Stimulated activated memory B cell treated with anti-CD40 and anti-IgM and Interleukin-4, amounts not matched to agents 10 μg/mL and 1 μg/mL and 100 μg/mL, for 72 hours (primary cell): ENCODE results near the gene TGFB1.

Source experiments
- ATAC-seq: fragments of 150-1000 bp; cut with Tn5 transposase; 2 replicates; pipeline ENCODE4 v1.10.0; 2021
- H3K27ac Mint-ChIP-seq: one replicate; pipeline ENCODE4 v1.8.0; 2022; ENCODE audit warnings: mild to moderate bottlenecking, mixed read lengths
- H3K27me3 Mint-ChIP-seq: one replicate; pipeline ENCODE4 v1.8.0; 2022; ENCODE audit warnings: mixed read lengths
- H3K36me3 Mint-ChIP-seq: one replicate; pipeline ENCODE4 v1.8.0; 2022; ENCODE audit warnings: mixed read lengths
- H3K4me1 Mint-ChIP-seq: one replicate; pipeline ENCODE4 v1.8.0; 2022; ENCODE audit warnings: mixed read lengths
- H3K4me3 Mint-ChIP-seq: one replicate; pipeline ENCODE4 v1.8.0; 2022; ENCODE audit warnings: mild to moderate bottlenecking, moderate library complexity, mixed read lengths
- H3K9me3 Mint-ChIP-seq: one replicate; pipeline ENCODE4 v1.8.0; 2022; ENCODE audit warnings: mixed read lengths

TGFB1 gene

DNA sequence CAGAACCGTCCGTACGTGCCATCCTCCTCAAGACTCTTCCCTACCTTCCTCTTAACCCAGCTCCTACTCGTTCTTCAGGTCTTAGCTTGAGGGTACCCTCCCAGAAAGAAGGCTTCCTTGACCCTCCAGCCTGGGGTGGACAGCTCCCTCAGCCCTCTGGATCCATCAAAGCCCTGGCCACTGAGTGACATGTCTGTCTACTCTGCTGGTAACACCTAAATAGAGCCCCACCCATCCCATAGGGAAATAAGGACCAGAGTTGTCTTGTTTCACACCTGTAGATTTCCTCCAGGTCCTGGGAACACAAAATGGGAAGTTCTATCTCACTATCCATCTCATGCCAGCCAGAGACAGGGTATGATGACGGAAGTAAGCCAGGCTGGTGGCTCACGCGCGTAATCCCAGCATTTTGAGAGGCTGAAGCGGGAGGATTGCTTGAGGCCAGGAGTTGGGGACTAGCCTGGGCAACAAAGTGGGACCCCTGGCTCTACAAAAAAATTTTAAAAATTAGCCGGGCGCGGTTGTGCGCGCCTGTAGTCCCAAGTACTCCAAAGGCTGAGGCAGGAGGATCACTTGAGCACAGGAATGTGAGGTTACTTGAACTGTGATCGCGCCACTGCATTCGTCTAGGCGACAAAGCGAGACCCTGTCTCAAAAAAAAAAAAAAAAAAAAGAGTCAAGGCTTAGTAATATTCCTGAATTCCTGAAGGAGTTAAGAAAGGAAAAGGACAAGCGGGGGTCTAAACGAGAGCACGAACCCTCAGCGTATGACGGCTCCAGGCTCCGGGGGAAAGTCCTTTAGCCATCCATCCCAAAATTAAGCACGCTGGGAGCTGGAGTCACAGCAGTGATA lies 44.3 kb downstream of the TGFB1 start:
- Mint-ChIP-seq H3K27me3 (no peaks in the 10 kb centered on the region), H3K9me3 (no peaks in the 10 kb centered on the region), H3K27ac (peak overlapping the region; percentile 99), H3K4me3 (peak overlapping the region; percentile 96), H3K36me3 (peaks cover 44% of the 10 kb centered on the region), H3K4me1 (peaks cover 62% of the 10 kb centered on the region)
- peak; percentile 4 for ATAC-seq

DNA sequence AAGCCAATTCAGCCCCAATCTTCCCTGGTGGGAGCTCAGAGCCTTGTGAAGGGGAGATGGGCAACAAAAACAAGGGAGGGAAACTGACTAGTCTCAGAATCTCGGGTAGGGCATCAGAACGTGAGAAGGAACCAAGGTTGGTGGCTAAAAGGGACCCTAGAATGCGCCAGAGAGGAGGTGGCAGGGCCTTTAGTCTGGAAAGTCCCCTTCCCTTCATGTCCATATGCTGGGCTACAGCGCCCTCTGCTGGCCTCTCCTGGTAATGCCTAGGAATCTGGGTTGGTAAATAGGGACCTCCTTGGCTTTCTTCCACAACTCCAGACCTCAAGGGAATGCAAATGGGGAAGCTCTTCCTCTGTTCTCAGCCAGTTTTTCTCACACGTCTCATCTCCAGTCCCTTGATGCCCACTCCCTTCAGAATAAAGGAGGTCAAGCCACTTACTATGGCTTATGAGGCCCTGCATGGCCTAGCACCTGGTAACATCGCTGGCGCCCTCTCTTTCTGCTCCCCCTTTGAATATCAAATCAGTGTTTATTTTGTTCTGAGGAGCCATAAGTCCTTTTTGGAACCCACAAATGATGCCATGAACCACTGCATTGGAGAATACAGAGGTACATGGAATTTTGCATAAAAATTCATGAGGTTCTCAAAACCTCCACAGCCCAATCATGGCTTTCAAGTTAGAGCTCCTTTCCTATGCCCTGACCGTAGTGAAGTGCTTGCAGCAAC lies 45.1 kb downstream of the TGFB1 start:
- peaks cover 48% of the 10 kb centered on the region for H3K36me3 Mint-ChIP-seq
- H3K27ac Mint-ChIP-seq, result peak overlapping the region; percentile 99

DNA sequence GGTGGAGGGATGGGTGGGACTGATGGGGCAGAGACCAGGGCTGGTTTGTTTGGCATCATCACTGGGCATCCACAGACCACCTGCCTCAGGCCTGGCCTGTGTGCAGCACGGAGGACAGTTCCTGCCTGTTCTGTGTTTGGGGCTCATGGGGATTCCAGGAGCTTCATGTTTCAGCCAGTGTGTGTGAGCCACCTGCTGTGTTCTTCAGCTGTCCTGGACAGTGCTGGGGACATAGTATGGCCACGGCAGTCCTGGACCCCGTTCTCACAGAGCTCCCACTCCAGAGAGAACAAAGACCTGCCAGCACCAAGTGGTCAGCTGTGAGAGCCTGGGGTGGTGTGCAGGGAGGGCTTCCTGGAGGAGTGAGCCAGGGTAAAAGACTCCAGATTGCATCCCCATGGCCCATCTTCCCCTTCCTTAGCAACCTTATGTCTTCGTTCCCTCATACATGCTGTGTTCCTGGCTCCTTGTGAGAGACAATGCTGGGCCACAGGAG lies 45.7 kb downstream of the TGFB1 start:
- H3K9me3 Mint-ChIP-seq, result no peaks in the 10 kb centered on the region
- H3K4me3 Mint-ChIP-seq, result peak overlapping the region; percentile 96
- no peaks in the 10 kb centered on the region for H3K27me3 Mint-ChIP-seq
- peak overlapping the region; percentile 99 for H3K27ac Mint-ChIP-seq
- H3K36me3 Mint-ChIP-seq, result peaks cover 45% of the 10 kb centered on the region
- no peak for ATAC-seq
- peaks cover 67% of the 10 kb centered on the region for H3K4me1 Mint-ChIP-seq

More for the DNA sequence above, 45.1 kb downstream of the TGFB1 start:
- ATAC-seq, result peak; percentile 74
- H3K4me3 Mint-ChIP-seq, result peak overlapping the region; percentile 96
- H3K27me3 Mint-ChIP-seq, result no peaks in the 10 kb centered on the region
- peaks cover 67% of the 10 kb centered on the region for H3K4me1 Mint-ChIP-seq
- no peaks in the 10 kb centered on the region for H3K9me3 Mint-ChIP-seq

GRCh38 chr19:41307090-41307875 lies 46.4 kb downstream of the TGFB1 start:
- H3K27me3 Mint-ChIP-seq, result no peaks in the 10 kb centered on the region
- H3K9me3 Mint-ChIP-seq, result no peaks in the 10 kb centered on the region
- H3K27ac Mint-ChIP-seq, result peak overlapping the region; percentile 99
- peaks cover 72% of the 10 kb centered on the region for H3K4me1 Mint-ChIP-seq
- ATAC-seq, result no peak
- H3K4me3 Mint-ChIP-seq, result peak overlapping the region; percentile 50
- peaks cover 47% of the 10 kb centered on the region for H3K36me3 Mint-ChIP-seq

DNA sequence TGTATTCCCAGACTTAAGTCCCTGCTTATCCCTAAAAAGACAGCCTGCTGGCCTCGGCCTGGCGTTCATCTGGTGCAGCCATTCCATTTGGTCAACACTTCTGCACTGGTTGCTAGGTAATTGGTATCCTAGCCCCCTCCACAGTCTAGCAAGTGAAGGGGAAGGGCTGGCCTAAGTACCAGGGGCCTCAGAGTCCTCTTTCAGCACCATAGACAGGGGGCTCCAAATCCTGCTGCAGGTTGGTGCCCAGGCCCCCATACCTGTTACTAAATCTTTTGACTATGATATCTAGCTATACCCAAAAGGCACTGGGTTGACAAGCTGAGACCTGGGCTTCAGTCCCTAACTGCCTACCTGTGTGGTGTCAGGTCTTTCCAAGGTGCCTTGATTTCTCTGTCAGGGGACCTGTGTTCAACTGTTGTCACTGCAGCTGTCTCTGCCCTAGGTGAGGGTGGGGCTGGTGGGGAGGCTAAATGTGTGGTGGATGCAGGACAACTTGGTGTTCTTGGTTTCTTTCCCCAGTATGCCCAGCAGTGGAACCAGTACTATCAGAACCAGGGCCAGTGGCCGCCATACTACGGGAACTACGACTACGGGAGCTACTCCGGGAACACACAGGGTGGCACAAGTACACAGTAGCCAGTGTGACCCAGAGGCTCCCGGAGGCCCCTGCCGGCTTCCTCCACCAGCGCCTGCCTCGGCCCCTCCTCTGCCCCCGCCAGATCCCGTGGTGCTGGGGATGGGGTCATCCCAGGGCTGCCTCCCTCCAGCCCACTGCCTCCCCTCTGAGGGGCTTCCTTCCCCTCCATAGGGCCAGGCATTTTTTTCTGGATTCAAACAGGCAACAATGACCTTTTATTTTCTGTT lies 47.6 kb downstream of the TGFB1 start:
- no peak overlapping the region for H3K4me3 Mint-ChIP-seq
- peaks cover 52% of the 10 kb centered on the region for H3K36me3 Mint-ChIP-seq
- no peaks in the 10 kb centered on the region for H3K27me3 Mint-ChIP-seq

GRCh38 chr19:41304706-41305483 lies 48.8 kb downstream of the TGFB1 start:
- Mint-ChIP-seq H3K27ac (peak overlapping the region; percentile 83), H3K27me3 (no peaks in the 10 kb centered on the region), H3K4me3 (no peak overlapping the region), H3K36me3 (peaks cover 57% of the 10 kb centered on the region), H3K4me1 (peaks cover 71% of the 10 kb centered on the region), H3K9me3 (no peaks in the 10 kb centered on the region)
- ATAC-seq, result no peak

More for the DNA sequence above, 47.6 kb downstream of the TGFB1 start:
- Mint-ChIP-seq H3K27ac (peak overlapping the region; percentile 99), H3K9me3 (no peaks in the 10 kb centered on the region), H3K4me1 (peaks cover 71% of the 10 kb centered on the region)
- no peak for ATAC-seq

DNA sequence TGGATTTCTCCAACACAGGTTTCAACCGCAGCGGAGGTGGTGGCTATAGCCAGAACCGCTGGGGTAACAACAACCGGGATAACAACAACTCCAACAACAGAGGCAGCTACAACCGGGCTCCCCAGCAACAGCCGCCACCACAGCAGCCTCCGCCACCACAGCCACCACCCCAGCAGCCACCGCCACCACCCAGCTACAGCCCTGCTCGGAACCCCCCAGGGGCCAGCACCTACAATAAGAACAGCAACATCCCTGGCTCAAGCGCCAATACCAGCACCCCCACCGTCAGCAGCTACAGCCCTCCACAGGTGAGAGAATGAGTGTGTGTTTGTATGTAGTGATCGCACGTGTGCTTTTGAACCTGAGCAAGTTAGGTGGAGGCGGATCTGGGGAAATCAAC lies 49.8 kb downstream of the TGFB1 start:
- peak overlapping the region; percentile 83 for H3K27ac Mint-ChIP-seq
- no peaks in the 10 kb centered on the region for H3K27me3 Mint-ChIP-seq
- no peak for ATAC-seq
- H3K4me3 Mint-ChIP-seq, result no peak overlapping the region
- peaks cover 65% of the 10 kb centered on the region for H3K36me3 Mint-ChIP-seq
- H3K4me1 Mint-ChIP-seq, result peaks cover 71% of the 10 kb centered on the region
- no peaks in the 10 kb centered on the region for H3K9me3 Mint-ChIP-seq

DNA sequence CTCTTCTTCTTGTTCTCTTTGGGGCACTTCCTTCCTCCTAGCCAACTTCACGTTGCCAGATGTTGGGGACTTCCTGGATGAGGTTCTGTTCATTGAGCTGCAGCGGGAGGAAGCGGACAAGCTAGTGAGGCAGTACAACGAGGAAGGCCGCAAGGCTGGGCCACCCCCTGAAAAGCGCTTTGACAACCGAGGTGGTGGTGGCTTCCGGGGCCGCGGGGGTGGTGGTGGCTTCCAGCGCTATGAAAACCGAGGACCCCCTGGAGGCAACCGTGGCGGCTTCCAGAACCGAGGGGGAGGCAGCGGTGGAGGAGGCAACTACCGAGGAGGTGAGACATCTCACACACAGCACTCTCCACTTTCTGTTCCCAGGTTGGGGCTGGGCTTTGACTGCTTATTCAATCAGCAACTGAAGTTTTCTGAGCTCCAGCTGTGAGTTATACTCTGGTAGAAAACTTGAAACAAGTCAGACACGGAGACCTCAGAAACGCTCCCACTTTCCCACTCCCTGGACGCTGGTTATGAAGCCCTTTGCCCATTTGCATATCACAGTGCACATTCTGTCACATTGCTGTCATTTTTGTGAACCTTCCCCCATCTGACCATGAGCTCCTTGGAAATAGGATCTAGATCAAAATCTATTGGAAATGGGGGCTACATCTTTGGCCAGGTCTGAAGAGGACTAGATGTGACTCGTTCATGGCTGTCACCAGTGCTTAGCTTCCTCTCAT lies 50.9 kb downstream of the TGFB1 start:
- Mint-ChIP-seq H3K9me3 (no peaks in the 10 kb centered on the region), H3K27me3 (no peaks in the 10 kb centered on the region), H3K4me3 (peak overlapping the region; percentile 49), H3K36me3 (peaks cover 72% of the 10 kb centered on the region), H3K27ac (peak overlapping the region; percentile 83), H3K4me1 (peaks cover 71% of the 10 kb centered on the region)
- peak; percentile 84 for ATAC-seq

DNA sequence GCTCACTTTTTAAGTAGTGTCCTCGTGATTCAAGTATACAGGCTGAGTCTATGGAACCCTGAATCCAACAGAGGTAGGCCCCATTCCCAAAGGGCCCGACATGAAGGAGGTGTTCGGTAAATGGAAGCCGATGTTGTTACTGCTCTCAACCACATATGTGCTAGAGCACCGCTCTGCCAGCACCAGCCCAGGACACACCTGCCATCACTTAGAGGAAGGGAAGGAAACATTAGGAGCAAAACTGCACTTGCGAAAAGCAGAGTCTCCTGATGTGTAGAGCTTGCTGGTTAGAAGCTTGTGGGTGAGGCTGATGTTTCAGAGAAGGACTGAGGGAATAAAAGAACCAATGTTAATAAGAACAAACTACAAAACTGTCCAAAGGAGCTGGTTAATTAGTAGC lies 53.2 kb downstream of the TGFB1 start:
- peak overlapping the region; percentile 94 for H3K27ac Mint-ChIP-seq
- no peak for ATAC-seq
- H3K9me3 Mint-ChIP-seq, result no peaks in the 10 kb centered on the region
- peaks cover 78% of the 10 kb centered on the region for H3K4me1 Mint-ChIP-seq
- H3K36me3 Mint-ChIP-seq, result peaks cover 75% of the 10 kb centered on the region
- no peaks in the 10 kb centered on the region for H3K27me3 Mint-ChIP-seq
- H3K4me3 Mint-ChIP-seq, result no peak overlapping the region

DNA sequence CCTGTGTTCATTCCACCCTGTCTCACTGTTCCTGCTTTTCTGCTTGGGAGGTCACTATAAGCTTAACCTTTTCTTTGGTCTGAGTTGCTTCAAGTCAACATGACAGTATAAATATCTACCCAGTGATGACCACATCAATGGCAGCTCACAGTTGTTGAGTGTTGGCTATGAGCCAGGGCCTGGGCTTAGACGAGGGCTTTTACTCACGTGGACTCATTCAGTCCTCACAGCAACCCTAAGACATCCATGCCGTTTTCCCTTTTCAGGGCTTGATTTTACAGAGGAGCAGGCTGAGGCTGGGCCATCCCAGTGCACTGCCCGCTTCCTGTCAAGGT lies 54.0 kb downstream of the TGFB1 start:
- peak overlapping the region; percentile 94 for H3K27ac Mint-ChIP-seq
- H3K9me3 Mint-ChIP-seq, result no peaks in the 10 kb centered on the region
- H3K4me3 Mint-ChIP-seq, result no peak overlapping the region
- no peaks in the 10 kb centered on the region for H3K27me3 Mint-ChIP-seq
- ATAC-seq, result no peak
- peaks cover 75% of the 10 kb centered on the region for H3K36me3 Mint-ChIP-seq
- H3K4me1 Mint-ChIP-seq, result peaks cover 78% of the 10 kb centered on the region

- Mint-ChIP-seq H3K9me3 (no peaks in the 10 kb centered on the region), H3K4me1 (peaks cover 75% of the 10 kb centered on the region), H3K27me3 (no peaks in the 10 kb centered on the region), H3K4me3 (no peak overlapping the region), H3K36me3 (peaks cover 76% of the 10 kb centered on the region), H3K27ac (peak overlapping the region; percentile 94)
- ATAC-seq, result no peak
These were observed 54.5 kb downstream of the TGFB1 start for GRCh38 chr19:41299046-41299754.

DNA sequence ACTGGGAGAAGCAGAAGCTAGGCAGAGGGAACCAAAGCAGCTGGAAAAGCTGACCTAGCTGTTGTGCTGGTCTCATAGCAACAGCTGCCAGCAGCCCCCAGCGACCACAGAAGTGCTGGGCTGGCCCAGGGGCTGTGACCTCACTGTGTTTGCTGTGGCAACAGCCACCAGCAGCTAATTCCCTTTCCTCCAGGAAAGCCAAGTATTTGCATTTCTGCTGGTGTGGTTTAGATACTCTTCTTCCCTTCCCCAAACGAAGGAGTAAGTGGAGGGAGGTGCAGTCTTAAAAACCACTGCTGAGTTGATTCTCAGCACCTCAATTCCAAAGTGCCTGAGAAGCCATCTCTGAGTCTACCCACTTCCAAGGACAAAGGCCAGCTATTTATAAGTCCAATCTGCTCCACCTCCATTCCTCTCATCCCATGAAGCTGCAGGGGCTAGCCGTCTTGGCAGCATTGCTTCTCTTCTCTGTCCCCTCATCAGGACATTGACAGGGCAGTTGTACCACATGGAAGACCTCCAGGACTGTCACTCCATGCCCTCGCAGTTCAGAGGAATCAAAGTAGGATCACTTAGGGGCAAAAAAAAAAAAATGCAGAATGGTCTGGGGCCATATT lies 55.3 kb downstream of the TGFB1 start:
- Mint-ChIP-seq H3K27ac (peak overlapping the region; percentile 94), H3K36me3 (peaks cover 78% of the 10 kb centered on the region), H3K4me3 (no peak overlapping the region), H3K9me3 (no peaks in the 10 kb centered on the region), H3K27me3 (no peaks in the 10 kb centered on the region), H3K4me1 (peaks cover 68% of the 10 kb centered on the region)
- ATAC-seq, result peak; percentile 34
